Globus pallidus (tissue), 1 donor: ENCODE results near the gene LRRC14B.

Experiments
- DNase-seq: peaks from one replicate; pipeline ENCODE4 v3.0.0-alpha.2; 2015; ENCODE audit warnings: low spot score

LRRC14B gene

DNA sequence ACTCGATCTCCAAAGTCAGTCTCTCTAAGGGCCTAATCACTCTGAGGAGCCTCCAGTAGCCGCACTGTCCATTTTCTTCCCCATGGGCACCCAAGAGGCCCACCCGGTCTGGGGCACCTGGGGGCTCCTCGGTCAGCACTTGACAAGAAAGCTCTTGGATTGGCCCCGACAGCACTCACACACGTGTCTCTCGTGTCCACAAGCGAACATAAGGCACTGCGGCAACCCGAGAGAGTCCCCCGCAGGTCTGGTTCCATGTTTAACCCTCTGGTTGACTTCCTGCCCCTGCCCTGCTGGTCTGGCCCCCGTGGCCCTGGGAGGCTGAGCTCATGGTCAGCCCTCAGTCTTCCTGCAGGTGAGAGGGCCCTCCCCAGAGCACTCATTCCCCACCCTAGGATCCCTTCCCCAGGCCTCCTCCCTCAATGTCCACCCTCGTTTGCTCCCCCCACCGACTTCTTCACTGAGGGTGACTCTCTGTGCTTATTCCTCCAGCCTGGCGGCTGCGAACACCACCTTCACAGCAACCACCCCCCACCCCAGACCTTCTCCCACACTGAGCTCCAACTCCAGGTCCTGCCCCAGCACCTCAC, 16.3 kb upstream of the LRRC14B start:
- no peak for DNase-seq

DNA sequence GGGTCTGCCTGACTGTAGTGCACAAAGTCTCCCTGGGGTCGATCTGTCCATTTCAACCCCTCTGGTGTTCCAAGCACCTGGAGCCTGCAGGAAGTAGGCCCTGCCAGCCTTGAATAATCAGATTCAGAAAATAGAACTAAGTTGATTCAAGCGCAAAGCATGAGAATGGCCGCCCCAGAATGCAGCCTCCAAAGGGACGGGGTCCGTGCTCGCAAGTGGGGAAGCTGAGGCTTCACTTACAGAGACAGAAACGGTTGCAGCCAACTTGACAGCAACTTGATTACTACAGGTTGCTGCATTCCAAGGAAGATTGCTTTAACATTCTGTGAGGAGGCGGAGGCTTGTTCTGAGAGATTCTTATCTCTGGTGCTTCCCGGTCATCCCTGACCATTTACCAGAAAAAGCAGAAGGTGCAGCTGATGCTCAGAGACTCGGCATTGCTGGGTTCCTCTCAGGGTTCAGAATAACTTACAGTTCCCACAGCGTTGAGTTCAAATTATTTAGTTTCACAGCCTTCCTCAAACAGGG, 14.9 kb upstream of the LRRC14B start:
- no peak for DNase-seq

DNA sequence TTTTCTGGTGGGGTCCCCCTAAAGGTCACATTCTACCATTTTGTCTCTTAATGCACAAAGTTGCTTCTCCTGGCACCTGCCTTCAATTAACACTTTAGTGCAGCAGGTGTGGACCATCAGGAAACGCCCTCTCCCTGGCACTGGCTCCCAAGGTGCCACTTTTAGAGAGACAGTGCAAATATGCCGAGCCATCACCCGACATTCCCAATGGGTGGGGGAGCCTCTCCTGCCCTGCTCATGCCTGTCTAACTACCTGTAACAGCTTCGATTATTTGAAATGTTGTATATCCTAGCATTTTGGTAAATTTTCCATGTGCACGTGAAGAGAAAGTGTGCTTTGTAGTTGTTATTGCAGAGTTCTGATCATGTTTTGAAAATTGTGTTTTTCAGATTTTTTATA, 13.2 kb upstream of the LRRC14B start:
- no peak for DNase-seq

DNA sequence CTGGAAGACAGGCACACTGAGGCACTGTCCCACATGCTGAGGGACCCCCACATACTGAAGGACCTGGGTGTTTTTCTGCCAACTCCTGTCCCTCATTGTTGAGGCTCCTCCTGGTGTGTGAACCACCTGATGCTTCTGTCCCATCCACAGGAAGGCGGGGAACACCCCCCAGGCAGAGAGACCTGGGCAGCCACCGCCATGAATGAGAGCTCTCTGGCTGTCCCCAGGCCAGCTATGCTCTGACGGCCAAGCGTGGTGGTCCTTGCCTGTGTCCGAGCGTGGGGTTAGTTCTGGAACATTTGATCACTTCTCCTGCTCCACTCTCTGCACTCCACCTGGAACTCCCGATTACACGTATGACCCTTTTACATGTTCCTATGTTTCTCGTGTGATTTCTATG, 11.9 kb upstream of the LRRC14B start:
- no peak for DNase-seq

DNA sequence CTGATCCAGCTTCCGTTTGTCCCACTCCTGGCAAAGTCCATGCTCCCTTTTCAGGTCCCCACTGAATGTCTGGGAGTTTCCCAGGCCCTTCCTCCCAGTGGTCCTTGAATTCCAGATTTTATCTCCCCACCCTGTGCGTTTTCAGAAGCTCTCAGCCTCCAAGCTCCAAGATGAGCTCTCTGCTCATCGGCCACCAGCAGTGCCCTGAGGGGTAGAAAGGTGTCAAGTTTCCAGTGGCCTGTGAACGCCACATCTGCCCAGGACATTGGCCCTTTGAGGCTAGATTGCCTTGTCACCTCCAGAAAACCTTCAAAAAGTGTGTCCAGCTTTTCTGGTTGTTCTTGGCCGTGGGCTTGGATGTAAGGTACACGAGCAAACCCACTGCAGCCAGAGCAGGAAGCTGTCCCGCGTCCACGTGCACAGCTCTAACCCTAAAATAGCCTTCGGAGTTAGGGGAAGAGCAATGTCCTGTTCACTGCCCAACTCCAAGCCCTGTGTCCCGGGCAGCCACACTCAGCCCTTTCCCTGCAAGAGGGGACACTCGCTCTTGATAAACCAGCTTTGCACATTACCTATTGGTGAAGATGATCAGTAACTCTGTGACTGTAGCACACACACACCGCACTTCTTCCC, 10.9 kb upstream of the LRRC14B start:
- DNase-seq: no peak

DNA sequence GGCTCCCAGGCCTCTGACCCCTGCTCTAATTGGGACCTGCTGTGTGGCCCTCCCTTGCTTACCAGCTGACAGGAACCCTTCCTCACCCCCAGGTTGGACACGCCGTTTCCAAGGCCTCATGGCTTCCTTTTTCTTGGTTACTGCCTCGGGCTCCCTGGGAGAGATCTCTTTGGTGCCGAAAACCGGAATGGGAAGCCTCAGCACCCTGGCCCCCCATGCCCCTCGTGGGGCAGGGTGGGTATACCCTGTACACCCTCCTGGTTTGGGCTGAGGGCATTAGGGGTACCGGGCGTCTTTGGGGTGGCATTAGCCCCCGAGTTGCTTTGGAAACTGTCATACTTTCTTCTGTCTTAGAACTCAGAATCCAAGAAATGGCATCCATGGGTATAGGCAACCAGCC, 10.1 kb upstream of the LRRC14B start:
- no peak for DNase-seq

DNA sequence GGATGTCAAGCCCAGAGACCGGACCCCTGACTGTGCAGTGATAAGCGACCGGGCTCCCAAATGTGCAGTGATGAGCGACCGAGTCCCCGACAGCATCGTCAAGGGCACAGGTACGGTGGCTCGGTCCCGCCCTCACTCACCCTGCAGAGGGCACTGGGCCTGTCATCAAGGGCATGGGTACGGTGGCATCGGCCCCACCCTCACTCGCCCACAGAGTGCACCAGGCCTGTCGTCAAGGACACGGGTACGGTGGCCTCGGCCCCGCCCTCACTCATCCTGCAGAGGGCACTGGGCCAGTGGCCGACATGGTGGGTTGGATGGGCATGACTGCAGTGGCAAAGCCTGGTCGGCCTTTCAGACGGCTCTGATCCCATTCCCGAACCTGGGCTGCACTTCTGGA, 9.7 kb upstream of the LRRC14B start:
- DNase-seq: no peak

DNA sequence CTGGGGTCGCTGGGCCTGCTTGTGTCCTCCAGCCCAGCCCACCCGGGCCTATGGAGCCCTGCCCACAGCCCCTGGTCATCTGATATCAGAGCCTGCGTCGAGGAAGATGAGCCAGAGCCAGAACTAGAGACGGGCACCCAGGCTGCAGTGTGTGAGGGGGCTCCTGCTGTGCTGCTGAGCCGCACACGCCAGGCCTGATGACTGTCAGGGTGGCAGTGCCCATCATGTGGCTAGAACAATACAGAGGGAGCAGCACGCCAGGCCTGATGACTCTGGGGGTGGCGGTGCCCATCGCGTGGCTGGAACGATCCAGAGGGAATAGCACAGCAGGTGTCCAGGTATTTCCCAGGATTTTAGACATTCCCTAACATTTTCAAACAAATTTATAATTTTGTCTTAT, 9.2 kb upstream of the LRRC14B start:
- no peak for DNase-seq

DNA sequence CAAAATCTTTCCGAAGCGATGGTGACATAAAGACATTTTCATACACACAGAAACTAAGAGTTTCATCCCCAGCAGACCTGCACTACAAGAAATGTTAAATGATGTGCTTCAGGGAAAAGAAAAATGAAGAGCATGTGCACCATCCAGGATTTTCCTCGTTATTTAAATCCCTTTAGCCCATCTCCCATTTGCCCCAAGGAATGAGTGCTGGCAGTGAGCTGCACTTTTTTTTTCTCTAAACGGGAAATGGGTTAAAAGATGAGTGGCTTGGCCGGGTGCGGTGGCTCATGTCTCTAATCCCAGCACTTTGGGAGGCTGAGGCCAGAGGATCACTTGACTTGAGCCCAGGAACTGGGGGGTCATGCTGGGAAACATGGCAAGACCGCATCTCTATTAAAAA, 6.8 kb upstream of the LRRC14B start:
- DNase-seq: no peak

DNA sequence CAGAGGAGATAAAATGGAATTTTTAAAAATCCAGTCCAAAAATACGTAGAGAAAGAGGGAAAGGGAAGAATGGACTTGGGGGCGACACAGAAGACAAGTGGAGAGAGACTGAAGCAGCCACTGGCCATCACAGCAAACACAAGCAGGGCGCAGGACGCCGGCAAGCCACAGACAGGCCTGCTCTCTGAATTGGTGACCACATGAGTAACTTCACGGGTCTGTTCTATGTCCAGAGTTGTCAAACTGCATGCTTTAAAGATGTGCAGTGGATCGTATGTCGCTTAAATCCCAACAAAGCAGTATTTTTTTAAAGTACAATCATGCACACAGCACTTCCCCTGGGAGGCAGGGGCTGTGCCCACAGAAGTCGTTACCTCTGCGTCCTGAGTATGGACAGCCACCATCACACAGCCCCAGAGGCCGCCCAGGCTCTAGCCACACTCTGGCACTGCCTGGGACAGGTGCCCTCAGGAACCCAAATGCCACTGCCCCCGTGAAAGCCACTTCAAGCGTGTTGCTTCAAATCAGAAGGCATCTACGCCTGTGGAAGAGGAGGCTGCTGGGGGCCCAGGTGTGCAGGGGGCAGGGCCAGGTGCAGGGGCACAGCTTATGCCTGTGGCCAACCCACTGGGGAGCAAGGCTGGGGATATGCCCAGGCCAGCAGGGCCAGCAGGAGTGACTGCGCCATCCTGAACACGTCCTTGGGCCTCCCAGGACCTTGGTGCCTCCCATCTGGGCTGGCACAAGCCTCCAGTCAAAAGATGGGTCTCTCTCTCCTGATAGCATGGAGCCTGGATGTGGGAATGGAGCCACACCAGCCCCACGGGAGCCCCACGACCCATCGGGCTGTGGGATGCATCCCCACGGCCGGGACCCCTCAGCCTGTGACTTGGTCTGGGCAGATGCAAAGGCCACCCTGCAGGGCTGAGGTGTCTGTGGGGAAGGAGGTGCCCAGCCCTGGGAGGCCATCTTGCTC, 5.9 kb upstream of the LRRC14B start:
- DNase-seq: no peak

DNA sequence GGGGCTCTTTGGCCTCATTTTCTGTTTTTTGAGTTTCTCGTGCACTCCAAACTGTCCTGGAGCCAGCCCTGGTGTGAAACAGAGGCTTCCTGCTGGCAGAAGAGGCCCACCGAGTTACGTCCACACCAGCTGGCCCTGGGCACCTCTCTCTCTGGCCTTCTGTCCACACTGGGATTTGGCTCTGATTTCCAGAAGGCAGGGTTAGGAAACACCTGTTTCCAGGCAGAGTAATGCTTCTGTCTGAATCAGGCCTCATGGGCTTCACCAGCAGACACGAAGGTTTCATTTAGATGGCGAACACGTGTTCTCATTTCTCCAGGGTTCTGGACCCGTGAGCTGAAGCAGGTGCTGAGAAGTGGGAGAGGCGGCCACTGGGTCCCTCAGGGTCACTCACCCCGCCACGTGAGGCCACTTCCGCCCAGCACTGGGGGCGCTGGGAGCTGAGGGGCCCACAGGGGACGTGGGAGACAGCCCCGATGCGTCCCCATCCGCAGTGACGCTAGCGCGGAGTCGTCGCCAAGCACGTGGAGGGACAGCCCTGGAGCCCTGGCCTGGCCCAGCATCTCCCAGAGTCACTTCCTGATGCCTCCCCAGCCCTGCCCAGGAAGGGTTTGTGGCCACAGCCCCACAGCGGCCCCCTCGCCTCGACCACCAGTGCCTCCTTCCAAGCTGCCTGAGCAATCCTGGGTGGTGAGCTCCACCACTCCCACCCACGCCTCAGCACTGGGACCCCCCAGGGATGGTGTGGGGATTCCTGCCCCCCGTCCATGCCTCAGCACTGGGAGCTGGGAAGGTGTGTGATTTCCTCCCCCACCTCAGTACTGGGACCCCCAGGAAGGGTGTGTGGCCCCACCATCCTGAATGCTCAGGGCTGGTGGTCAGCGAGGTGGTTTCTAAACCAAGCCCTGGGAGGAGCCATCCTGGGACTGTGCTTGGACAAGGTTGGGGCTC, 4.9 kb upstream of the LRRC14B start:
- no peak for DNase-seq

DNA sequence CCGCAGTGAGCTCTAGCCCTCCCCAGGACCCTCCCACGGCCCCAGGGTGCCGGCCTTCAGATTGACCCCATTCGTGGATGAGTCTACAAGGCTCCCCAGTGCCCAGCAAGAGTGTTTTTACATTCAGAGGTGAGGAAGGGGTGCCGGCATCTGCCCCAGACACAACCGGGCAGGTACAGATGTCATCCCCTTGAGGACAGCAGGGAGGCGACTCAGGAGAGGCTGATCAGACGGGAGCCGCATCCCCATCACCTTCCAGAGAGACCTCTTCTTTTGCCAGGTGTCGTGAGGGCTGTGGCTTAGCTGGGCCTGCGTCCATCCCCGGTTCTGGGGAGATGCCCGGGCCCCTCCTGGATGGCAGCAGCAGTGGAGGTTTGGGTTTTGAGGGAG, 4.3 kb upstream of the LRRC14B start:
- no peak for DNase-seq

DNA sequence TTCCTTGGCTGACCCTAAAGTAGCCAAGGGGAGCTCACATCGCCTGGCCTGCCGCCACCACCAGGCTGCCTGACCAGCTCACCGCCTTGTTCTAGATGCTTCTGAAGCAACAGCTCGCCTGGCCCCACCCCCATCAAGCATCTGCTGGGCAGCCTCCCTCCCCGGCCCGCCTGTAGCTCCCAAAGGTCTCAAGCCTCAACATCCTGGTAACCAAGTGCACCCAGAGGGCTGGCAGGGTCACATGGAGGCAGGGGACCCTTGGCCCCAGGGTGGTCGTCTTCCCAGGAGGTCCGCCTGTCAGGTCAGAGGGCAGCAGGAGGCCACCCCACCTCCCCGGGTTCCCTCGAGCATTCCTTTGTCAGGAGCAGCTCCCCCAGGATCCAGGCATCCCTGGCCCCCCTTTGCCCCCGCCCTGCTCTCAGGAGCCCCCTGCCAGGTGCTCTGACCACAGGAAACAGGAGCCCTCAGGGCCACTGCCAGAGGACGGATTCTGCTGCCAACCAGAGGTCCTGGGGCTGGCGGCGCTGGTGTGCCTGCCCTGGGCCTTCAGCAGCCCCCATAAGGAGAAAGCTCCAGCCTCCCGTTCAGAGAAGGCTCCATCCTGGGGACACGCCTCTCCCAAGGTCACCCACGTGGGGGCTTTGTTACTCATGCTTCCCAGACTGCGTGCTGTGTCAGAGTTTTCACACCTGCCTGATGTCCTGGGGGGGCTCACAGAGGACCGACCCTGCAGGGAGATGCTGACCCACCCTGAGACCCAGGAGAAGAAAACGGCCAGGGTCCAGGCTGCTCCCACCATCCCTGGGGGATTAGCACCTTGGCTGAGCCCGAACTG, 3.5 kb upstream of the LRRC14B start:
- DNase-seq: no peak

DNA sequence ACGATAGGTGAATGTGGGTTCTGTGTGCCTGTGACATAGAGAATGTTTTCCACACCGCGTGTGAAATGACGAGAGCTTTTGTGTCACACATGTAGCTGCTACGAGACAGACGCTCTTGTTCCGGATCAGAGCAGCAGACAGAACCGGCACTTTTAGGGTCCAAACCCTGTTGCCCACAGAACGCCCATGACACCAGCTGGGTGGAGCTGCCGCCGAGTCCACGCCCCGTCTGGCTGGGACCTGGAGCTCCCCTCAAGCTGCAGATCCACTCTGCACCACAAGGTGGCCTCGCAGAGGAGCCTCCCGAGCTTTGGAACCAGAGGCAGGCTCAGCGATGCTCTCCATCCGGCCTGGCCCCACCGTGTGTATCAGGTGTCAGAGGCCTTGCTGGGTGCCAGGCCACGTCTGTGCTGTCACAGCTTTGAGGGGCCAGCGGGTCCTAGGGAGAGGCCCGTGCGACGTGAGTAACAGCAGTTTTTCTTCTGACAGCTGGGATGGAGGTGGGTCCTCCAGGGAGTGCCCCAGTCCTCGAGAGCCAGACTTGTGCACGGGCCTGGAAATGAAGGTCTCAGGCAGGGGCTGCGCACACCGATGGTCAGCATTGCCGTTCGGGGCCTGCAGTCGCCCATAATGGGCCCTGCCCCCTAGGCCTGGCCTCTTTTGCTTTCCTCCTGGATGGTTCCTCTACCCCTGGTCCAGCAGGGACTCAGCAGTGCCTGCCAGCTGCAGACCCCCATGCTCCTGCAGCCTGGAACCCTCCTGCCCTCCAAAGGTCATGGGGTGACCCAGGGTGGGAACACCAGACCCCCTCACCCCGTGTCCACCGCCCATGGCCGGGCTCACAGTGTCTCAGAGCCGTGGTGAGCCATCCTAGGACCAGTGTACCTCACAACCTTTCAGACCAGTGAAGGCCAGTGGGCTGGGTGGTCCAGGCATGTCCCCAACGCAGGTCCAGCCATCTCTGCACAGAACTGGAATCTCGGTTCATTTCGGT, 2.5 kb upstream of the LRRC14B start:
- DNase-seq: peak; percentile 64

DNA sequence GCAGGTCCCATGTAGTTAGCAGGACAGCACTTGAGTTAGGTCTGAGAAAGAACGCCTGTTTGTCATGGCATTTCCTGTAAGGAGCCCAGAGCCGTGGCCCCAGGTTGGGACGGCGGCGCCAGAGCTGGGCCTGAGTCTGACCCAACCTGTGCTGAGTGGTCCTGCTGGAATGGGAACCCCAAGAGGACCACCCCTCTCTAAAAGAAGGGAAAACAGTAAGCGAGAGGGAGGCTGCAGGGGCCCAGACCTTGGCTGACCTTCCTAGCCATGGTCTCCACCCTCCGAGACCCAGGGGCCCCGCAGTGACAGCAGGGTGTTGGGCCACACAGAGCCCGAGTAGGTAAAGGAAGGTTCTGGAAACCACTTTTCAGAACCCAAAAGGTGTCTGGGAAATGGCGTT, 1.8 kb upstream of the LRRC14B start:
- DNase-seq: no peak

DNA sequence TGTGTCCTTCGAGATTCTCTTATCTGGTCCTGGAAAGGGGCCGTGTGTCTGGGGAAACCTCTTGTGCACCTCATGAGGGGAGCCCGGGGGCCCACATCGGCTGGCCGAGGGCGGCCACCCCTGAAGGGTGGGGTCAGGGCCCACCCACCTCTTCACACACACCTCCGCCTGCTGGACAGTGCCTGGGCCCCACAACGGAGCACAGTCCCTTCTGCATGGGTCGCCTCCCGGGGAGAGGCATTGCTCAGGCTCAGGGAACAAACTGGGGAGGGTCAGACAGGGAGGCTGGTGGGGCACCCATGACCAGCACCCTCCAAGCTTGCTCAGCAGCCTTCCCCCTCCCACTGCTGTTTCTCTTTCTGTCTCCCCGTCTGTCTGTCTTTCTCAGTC, 1.3 kb upstream of the LRRC14B start:
- no peak for DNase-seq

DNA sequence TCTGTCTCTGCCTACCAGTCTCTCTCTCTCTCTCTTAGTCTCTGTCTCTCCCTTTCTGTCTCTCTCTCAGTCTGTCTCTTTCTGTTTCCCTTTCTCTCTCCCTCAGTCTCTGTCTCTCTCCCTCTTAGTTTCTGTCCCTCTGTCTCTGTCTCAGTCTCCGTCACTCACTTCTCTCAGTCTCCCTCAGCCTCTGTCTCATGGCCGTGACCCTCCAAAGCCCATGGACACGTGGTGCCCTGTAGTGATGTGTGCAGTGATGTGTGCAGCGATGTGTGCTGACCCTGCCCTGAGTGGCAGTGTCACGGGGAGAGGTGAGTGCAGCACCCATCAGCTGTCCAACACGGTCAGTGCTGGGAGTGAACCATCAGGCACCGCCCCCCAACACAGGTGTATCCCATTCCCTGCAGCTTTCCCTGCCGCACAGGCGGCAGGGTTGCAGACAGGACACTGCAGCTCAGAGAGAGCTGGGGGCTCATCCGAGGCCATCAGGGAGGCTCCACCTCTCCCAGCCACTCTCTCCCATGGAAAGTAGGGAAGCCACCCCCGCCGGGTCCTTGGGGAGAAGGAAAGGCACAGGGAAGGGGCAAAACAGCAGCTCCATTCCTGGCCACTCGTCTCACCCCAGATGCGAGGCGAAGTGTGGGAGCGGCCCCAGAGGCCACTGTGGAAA, 794 bp upstream of the LRRC14B start:
- DNase-seq: no peak

DNA sequence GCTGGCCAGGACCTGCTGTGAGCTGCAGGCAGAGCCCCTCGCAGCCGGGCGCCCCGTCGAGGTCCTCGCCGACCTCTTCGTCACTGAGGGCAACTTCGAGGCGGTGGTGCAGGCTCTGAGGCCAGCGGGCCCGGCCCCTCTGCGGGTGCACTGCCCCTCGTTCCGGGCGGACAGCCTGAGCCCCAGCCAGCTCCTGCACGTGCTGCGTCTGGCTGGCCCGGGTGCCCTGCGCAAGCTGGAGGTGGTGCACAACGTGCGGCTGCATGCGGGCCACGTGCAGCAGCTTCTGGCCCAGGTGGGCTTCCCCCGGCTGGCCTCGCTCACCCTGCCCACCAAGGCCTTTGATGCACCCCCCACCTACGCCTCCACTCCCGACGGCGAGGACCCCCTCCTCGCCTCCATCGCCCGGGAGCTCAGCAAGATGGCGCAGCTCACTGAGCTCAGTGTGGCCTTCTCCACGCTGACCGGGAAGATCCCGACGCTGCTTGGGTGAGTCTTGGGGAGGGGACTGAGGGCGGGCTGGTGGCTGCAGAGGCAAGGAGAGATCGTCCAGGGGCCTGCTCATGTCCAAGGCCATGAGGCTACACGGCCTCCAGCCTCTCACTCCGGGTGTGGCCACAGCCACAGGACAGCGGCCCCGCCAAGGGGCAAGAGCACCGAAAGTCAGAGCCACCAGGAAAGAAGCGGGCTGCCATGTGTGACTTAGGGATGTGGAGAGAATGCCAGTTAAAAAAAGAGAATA, 825 bp downstream of the LRRC14B start:
- no peak for DNase-seq

DNA sequence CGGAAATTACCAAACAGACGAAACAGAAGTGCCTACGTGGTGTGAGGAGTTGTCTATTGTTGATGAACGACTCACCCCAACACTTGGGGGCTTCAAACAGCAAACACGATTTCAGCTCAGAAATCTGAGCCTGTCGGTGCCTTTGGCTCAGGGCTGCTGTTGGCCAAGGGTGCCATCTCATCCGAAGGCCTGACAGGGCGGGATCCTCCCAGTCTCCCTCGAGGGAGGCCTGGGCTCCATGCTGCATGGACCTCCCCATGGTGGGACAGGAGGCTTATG, 1.3 kb downstream of the LRRC14B start:
- DNase-seq: no peak
